ENCODE results near the gene SHB. TPM values are rescaled to one million over a fixed set of nuclear protein-coding genes. Genes with fewer than 3 reads are reported as not detected.

The SHB gene
- total RNA-seq, 1 experiment from 2014 or later, result 7.6 TPM

GRCh38 chr9:37988041-37988440, 81.0 kb downstream of the SHB start:
- Mint-ChIP-seq H3K9me3 (ENCODE audit: low read depth, unreplicated experiment) (no peaks in the 10 kb centered on the region), H3K27me3 (ENCODE audit: unreplicated experiment) (no peaks in the 10 kb centered on the region), H3K4me3 (ENCODE audit: low read depth, unreplicated experiment) (no peak overlapping the region), H3K27ac (ENCODE audit: unreplicated experiment) (no peak overlapping the region), H3K36me3 (ENCODE audit: insufficient read depth, unreplicated experiment) (peaks cover 2% of the 10 kb centered on the region), H3K4me1 (ENCODE audit: low read depth, unreplicated experiment) (peaks cover 5% of the 10 kb centered on the region)
- no TSS peak for BruUV-seq (replicated peaks)
- no peak for TF ChIP-seq CTCF (IDR thresholded peaks at IDR 0.05; ENCODE audit: unreplicated experiment)
- intact Hi-C loops (cut with micrococcal nuclease; ENCODE audit: unreplicated experiment), result no loop called here
- no peak for DNase-seq
- CTCF ChIA-PET, result no interaction called here

GRCh38 chr9:37987467-37987981, 81.5 kb downstream of the SHB start:
- H3K36me3 Mint-ChIP-seq (ENCODE audit: insufficient read depth, unreplicated experiment), result no peaks in the 10 kb centered on the region
- H3K4me1 Mint-ChIP-seq (ENCODE audit: low read depth, unreplicated experiment), result no peaks in the 10 kb centered on the region
- DNase-seq, result no peak
- H3K27ac Mint-ChIP-seq (ENCODE audit: unreplicated experiment), result no peak overlapping the region
- no peak overlapping the region for H3K4me3 Mint-ChIP-seq (ENCODE audit: low read depth, unreplicated experiment)
- CTCF ChIA-PET, result no interaction called here
- H3K9me3 Mint-ChIP-seq (ENCODE audit: low read depth, unreplicated experiment), result no peaks in the 10 kb centered on the region
- no peak for TF ChIP-seq CTCF (IDR thresholded peaks at IDR 0.05; ENCODE audit: unreplicated experiment)
- H3K27me3 Mint-ChIP-seq (ENCODE audit: unreplicated experiment), result no peaks in the 10 kb centered on the region
- BruUV-seq (replicated peaks), result no TSS peak
- intact Hi-C loops (cut with micrococcal nuclease; ENCODE audit: unreplicated experiment), result no loop called here

- Mint-ChIP-seq H3K4me1 (ENCODE audit: low read depth, unreplicated experiment) (no peaks in the 10 kb centered on the region), H3K27ac (ENCODE audit: unreplicated experiment) (no peak overlapping the region), H3K27me3 (ENCODE audit: unreplicated experiment) (no peaks in the 10 kb centered on the region), H3K9me3 (ENCODE audit: low read depth, unreplicated experiment) (no peaks in the 10 kb centered on the region), H3K4me3 (ENCODE audit: low read depth, unreplicated experiment) (no peak overlapping the region), H3K36me3 (ENCODE audit: insufficient read depth, unreplicated experiment) (no peaks in the 10 kb centered on the region)
- CTCF ChIA-PET, result no interaction called here
- BruUV-seq (replicated peaks), result no TSS peak
- DNase-seq, result no peak
- no peak for TF ChIP-seq CTCF (IDR thresholded peaks at IDR 0.05; ENCODE audit: unreplicated experiment)
- intact Hi-C loops (cut with micrococcal nuclease; ENCODE audit: unreplicated experiment), result no loop called here
Observed at GRCh38 chr9:37986771-37987258, 82.2 kb downstream of the SHB start.

GRCh38 chr9:37986001-37986400, 83.0 kb downstream of the SHB start:
- H3K27ac Mint-ChIP-seq (ENCODE audit: unreplicated experiment), result peak overlapping the region; percentile 33
- CTCF ChIA-PET, result no interaction called here
- no peak for DNase-seq

More at GRCh38 chr9:37986001-37986400, 83.0 kb downstream of the SHB start:
- no peaks in the 10 kb centered on the region for H3K27me3 Mint-ChIP-seq (ENCODE audit: unreplicated experiment)
- H3K4me3 Mint-ChIP-seq (ENCODE audit: low read depth, unreplicated experiment), result no peak overlapping the region
- TF ChIP-seq CTCF (IDR thresholded peaks at IDR 0.05; ENCODE audit: unreplicated experiment), result no peak
- no peaks in the 10 kb centered on the region for H3K36me3 Mint-ChIP-seq (ENCODE audit: insufficient read depth, unreplicated experiment)
- BruUV-seq (replicated peaks), result no TSS peak
- H3K4me1 Mint-ChIP-seq (ENCODE audit: low read depth, unreplicated experiment), result no peaks in the 10 kb centered on the region
- H3K9me3 Mint-ChIP-seq (ENCODE audit: low read depth, unreplicated experiment), result no peaks in the 10 kb centered on the region
- intact Hi-C loops (cut with micrococcal nuclease; ENCODE audit: unreplicated experiment), result no loop called here
